HG03575 (cell line): Measurements from ENCODE around the gene COLEC11.

ENCODE experiments used
- ATAC-seq: cut with Tn5 transposase; IDR thresholded peaks from one replicate; pipeline ENCODE4 v1.9.1; 2021; ENCODE audit not compliant: unreplicated experiment, insufficient number of reproducible peaks, low FRiP score; ENCODE audit errors: extremely low read depth

Gene COLEC11

DNA sequence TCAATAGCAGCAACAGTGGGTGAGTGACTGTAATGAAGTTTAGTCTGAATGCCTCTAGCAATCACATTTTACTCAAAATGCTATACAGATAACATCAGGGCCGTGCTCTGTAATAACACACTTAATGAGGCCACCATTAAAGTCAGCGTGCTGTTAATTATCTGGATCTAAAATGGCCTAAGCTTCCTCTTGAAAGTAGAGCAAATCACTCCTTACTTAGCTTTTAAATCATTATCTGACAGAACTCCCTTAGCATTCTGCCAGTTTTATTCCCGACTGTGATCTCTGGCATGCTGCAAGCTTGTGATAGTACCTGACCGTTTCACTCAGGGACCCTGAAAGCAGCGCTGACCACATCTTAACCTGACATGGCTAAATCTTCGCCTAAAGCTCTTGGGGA lies 10.8 kb upstream of the COLEC11 start:
- ATAC-seq: no peak

DNA sequence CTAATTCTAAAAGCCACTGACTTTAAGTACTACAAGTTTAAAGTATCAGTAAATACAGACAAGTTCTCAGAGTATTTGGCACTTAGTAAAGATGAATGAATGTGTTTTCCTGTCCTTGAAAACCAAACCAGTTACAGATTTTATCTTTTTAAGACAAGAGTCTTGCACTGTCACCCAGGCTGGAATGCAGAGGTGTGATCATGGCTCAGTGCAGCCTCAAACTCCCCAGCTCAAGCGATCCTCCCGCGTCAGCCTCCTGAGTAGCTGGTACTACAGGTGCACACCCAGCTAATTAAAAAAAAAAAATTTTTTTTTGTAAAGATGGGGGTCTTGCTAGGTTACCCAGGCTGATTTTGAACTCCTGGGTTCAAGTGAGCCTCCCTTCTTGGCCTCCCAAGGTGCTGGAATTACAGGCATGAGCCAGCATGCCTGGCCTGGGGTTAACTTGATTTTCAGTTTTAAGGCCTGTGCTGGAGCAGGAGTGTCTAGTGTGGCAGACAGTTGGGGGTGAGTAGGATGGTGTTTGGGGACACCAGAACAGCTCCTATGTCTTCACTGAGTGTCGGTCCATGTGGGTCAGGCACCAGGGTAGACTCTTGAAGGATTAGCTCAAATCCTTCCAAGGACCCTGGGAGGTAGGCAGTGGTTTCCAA lies 10.2 kb upstream of the COLEC11 start:
- no peak for ATAC-seq

DNA sequence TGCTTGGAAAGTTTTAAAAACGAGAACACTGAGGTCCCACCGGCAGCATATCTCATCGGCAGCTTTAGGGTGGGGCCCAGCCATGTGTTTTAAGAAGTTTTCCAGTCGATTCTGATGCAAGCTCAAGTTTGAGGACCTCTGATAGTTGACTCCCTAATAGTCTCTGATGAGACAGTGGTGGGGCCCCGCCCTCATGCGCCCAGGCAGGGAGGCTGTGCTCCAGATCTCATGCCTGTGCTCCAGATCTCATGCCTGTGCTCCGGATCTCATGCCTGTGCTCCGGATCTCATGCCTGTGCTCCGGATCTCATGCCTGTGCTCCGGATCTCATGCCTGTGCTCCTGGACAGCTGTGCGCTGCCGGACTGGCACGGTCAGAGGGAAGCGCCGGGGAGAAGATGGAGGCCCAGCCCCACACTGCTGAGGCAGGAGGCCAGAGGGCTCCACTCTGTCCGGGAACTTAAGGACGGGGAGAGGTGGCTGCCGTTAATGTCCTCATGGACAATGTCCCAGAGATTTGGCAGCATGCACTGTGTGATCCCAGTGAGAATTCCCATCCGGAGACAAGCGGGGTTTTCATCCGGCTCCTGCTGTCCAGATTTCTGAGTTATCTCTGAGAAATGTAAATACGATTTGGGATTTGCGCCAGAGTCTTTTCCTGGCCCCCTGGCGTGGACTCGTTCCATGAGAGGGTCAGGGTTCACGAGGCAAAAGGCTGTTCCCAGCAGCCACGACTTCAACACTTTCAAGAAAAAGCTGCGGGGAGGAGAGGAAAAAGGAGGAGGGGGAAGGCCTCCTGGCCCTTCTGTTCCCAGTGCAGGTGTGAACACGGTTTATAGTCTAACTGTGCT lies 9.4 kb upstream of the COLEC11 start:
- no peak for ATAC-seq

DNA sequence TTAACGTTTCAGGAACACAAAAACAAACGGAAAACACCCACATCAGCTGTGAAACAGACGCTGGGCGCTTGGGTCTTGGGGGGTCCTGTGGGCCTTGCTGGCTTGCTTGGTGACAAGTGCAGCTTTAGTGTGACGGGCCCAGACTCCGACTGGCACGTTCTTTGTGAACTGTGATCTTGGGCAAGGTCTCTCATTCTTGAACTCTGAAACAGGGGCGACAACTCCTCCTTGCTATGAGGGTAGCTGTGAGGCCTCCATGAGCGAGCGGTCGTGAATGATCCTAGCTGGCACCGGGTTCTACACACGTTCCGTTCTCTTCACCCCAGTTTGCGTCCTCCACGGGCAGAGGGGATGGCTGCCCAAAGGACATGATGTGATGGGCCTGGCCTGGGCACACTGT lies 8.7 kb upstream of the COLEC11 start:
- no peak for ATAC-seq

DNA sequence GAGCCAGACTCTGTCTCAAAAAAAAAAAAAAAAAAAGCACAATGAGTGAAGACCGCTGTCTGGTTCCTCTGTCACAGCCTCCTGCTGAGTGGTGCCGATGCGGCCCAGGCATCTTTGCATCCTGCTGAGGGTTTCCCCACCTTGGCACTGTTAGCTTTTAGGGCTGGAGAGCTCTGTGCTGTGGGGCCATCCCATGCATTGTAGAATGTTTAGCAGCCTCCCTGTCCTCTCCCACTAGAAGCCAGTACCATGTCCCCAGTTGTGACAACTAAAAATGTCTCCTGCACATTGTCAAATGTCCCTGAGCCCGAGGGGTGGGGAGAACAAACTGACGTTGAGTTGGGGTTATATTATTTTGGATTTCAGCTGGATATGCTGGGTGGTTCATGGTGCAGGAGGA lies 7.9 kb upstream of the COLEC11 start:
- no peak for ATAC-seq

DNA sequence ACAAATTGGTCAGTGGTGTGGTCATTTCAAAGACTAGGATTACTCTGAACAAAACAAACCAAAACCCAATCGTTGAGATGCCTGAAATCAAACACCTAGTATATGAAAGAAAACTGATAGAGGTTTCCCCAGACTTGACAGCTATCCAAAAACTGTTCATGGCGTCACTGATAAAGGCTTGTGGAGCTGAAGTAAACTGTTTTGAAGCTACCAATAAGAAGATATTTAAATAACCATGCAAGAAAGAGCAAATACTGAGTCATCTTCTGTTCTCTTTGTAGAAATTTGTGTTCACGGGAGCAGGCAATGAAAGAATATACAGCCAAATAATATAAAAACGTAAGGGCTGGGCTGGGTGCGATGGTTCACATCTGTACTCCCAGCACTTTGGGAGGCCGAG lies 7.5 kb upstream of the COLEC11 start:
- ATAC-seq: no peak

DNA sequence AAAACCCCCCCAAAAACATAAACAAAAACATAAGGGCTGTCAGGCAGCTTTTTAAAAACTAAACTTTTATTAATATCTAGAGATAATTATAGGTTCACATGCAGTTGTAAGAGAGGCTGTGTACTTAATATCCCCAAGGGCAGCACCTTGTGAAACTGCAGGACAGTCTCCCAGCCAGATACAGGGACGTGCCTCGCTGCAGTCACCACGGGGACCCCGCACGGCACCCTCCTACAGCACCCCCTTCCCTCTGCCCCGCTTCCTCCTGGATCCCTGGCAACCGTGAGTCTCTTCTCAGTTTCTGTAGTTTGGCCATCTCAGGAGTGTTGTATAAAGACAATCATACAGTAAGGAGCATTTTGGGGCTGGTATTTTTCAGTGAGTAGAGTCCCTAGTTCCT lies 6.8 kb upstream of the COLEC11 start:
- no peak for ATAC-seq

DNA sequence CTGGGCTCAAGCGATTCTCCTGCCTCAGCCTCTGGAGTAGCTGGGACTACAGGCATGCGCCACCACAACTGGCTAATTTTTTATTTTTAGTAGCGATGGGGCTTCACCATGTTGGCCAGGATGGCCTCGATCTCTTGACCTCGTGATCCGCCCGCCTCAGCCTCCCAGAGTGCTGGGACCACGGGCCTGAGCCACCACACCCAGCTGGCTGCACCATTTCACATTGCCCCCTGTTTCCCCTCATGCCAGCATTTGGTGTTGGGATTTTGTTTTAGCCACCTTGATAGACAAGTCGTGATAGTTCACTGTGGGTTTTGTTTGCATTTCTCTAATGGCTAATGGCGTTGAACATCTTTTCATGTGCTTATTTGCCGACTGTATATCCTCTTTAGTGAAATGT lies 5.8 kb upstream of the COLEC11 start:
- no peak for ATAC-seq

DNA sequence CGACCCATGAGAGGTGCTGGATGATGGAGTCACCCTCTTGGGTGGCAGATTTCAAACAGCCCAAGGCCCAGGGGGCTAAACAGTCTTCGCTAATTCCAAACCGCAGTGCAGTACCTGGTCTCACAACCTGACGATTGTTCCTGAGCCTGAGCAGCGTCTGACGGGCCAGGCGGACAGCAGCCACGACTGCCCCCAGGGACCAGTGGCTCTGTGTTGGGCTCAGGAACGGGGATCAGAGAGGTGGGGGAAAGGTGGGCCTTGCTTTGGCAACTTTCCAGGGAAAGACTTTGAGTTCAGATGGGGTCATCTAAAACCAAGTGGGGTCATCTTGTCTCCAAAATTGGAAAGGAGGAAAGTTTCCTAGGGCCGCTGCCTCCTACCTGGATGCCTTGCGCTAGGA lies 492 bp downstream of the COLEC11 start:
- ATAC-seq: no peak

DNA sequence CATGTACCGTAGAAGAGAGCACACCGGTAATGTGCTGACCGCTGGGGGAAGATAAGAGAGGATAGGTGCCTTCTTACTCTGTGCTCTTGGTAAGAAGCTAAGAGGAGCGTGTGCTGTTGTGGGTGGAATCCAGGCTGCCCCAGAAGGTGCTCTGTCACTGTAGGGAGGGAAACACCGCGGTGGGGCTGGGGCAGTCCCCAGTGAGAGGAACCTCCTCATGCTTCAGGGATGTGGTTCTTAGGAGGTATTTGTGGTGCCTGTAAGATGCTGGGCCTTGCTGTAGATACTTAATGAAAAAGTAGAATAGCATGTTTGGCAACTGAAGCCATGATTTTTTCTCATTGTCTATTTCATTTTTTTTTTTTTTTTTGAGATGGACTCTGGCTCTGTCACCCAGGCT lies 1.1 kb downstream of the COLEC11 start:
- peak; percentile 63 for ATAC-seq

DNA sequence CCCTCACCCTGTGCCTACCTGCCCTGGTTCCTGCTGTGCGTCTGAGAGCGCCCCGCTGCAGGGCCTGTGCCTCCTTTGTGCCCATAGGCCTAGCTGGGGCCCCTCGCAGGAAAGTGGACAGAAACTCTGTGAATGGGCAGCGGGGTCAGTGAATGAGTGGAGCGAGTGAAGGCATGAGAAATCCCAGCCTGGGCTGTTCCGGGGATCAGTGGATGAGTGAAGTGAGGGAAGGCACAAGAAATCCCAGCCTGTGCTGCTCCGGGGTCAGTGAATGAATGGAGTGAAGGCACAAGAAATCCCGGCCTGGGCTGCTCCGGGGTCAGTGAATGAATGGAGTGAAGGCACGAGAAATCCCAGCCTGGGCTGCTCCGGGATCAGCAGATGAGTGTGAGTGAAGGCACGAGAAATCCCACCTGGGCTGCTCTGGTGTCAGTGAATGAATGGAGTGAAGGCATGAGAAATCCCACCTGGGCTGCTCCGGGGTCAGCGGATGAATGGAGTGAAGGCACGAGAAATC lies 2.0 kb downstream of the COLEC11 start:
- ATAC-seq: no peak

DNA sequence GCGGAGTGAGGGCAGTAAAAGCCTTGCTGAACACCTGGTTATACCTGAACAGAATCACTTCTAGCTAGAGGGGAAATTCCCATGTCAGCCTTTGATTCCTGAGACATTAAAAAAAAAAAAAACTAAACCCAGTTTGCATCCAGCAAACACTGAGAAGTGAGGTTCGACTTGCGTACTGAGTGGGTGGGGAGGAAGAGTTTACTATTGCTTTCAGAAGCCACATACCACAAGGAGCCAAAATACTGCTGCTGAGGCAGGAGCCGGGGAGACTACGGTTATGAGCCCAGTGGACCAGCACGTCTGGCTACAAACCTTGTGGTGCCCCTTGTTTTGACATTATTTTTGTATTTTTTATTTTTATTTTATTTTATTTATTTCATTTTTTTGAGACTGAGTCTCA lies 2.7 kb downstream of the COLEC11 start:
- no peak for ATAC-seq

DNA sequence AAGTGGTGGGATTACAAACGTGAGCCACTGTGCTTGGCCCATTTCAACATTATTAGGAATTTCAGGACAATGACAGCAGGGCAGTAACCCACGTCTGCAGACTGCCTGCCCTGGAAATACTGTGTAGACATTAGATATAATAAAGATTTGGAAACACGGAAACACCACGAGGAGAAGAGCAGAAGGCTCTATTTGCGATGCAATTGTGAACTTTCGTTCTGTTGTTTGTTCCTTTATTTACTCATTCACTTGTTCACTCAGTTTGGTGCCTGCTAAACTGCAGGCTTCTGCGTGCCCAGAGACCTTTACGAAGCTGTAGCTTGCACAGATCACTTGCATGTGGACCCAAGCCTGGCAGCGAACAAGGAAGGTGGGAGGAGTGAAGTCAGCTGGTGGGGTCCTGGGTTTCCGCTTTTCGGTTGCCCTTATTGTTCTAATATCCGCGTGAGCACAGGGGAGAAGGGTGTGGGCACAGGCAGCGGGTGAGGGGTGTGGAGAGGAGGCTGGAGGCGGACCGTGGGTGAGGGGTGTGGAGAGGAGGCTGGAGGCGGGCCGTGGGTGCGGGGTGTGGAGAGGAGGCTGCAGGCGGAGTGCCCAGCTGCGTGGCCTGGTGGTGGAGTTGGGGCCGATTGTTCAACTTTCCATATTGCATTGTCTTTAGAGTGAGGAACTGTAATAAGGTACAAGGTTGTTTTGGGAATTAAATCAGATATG lies 3.4 kb downstream of the COLEC11 start:
- no peak for ATAC-seq

DNA sequence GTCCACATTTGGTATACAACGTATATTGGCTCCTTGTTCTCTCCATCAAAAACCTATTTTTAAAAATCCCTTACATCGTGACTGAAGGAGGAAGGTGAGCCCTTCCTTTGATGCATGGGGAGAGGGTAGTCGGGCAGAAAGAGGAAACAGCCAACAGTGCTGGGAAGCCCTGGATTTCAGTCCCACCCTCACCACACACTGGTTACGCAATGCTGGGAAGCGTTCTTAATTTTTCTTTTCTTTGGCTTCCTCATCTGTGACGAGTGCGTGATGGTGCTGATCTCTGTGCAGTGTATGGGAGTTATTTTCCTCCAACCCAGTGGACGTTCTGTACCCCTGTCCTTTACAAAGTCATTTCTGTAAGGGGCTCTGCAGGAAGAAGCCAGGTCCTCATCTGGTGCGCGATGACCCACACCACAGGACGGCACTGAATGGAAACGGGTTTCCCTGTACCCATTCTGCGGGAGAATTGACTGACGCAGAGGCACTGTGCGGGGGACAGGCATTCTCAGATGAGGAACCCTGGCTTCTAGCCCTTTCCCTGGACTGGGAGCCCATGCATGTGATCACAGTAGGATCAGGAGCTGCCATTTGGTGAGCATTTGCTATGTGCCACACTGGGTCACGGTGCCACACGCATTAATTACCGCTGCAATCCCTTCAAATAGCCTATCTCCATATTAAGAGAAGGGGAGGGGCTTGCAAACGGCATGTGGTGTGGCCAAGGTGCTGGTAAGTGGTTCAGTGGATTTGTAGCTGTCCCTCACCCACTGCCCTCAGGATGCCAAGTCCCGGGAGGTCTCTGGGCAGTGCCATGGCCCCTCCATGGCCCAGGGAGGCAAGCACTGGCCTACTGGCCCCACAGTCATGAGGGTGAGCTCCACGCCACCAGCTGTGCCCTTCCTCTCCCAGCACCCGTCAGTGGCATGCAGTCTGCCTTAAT lies 4.3 kb downstream of the COLEC11 start:
- ATAC-seq: no peak

DNA sequence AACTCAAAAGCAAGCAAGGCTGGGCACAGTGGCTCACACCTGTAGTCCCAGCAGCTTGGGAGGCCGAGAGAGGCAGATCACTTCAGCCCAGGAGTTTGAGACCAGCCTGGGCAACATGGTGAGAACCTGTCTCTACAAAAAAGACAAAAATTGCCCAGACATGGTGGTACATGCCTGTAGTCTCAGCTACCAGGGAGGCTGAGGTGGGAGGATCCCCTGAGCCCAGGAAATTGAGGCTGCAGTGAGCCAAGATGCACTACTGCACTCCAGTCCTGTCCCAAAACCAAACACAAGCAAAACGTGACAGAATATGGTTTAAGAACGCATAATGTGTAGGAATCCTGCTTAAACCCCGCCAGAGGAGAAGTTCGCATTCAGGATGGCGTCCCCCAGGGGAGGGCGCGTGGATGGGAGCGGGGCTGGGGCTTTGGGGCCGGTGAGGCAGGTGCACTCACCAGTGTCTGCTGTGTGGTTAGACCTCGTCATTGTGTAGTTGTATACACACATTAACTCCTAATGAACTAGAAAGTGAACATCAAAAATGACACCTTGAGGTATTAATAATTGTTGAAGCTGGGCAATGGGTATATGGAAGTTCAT lies 5.4 kb downstream of the COLEC11 start:
- no peak for ATAC-seq

DNA sequence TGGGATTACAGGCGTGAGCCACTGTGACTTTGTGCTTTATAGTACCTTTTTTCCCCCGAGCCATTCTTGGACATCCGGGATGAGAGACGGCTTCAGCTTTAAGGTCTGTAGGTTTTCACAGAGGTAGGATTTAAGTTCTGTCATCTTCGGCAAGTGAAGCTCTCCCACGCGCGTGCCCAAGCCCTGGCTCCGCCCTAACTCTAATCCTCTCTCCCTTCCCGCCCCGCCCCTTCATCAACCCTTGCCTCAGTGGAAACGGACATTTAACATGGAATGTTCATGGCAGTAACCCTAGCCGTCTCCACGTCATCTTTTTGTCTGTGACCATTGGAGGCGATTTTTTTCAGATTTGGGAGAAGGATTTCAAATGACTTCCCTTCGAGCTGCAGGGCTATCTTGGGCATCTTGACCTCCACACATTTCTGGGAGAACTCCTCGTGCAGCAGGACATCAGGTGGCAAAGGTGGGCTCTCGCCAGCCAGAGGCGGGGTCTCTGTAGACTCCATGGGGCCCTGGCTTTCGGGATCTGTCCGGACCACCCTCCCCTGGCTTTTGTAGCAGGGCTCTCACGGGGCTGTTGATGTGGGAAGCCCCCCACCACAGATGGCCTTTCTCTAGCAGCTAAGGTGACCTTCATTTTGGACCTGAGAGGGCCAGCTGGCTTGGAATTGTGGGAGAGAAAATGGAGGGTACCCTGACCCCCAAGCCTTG lies 6.8 kb downstream of the COLEC11 start:
- ATAC-seq: no peak

DNA sequence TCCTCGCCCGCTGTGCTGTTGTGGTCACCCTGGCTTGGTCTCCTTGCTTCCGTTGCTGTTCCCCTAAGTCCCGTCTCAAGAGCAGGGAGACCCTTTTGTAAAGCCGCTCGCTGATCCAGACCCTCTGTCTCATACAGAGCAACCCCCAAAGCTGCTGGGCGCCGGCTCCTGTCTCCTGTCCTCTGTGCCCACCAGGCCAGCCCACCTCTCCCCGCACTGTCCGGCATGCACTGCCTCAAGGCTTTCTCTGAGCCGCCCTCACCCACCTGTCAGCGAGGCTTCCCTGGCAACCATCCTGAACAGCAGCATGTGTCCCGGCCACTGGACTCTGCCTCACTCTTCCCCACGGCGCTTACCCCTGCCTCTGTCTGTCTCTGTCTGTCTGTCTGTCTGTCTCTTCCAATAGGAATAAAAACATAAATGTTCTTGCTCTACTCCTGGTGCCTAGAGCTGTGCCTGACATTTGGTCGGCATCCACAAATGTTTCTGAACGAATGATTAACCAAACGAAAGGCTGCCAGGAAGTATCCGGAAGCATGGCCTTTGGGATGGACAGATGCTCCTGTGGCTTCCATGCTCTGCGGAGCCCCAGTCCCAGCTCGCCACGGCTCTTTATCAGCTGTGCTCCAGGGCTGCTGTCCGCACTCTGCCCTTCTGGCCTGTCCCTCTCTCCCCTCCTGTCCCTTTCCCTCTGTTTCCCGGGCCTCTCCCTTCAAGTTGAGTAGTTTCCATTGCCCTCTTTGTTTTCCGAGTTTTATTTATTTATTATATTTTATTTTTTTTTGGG lies 7.8 kb downstream of the COLEC11 start:
- ATAC-seq: no peak
